Measurements from ENCODE around the gene CLOCK. TPM values are rescaled to one million over a fixed set of nuclear protein-coding genes. Genes with fewer than 3 reads are reported as not detected.

Gene CLOCK
- total RNA-seq, 3 donors from 2014 or later: 29.8 to 32.2 (median 30.2) TPM

DNA sequence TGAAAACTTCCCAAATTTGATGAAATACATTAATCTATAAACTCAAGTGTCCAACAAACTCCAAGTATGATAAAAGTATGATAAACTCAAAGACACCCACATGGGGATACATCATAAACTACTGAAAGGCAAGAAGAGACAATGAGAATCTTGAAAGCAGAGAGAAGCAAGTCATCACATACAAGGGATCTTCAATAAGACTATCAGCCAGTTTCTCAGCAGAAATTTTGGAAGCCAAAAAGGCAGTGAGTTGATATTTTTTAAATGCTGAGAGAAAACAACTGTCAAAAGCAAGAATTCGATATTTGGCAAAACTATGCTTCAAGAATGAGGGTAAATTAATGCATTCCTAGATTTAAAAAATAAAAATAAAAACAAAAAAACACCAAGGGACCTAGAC, 28.8 kb upstream of the CLOCK start:
- no peak for DNase-seq (ENCODE audit: low spot score in 2 of 2)
- peaks cover 8 to 21% of the 10 kb centered on the region in 2 donors for H3K9me3 ChIP-seq
- TF ChIP-seq POLR2A (IDR thresholded peaks at IDR 0.05) (no peak), POLR2AphosphoS5 (IDR thresholded peaks at IDR 0.05) (no peak)
- TF ChIP-seq, protein P1, sequence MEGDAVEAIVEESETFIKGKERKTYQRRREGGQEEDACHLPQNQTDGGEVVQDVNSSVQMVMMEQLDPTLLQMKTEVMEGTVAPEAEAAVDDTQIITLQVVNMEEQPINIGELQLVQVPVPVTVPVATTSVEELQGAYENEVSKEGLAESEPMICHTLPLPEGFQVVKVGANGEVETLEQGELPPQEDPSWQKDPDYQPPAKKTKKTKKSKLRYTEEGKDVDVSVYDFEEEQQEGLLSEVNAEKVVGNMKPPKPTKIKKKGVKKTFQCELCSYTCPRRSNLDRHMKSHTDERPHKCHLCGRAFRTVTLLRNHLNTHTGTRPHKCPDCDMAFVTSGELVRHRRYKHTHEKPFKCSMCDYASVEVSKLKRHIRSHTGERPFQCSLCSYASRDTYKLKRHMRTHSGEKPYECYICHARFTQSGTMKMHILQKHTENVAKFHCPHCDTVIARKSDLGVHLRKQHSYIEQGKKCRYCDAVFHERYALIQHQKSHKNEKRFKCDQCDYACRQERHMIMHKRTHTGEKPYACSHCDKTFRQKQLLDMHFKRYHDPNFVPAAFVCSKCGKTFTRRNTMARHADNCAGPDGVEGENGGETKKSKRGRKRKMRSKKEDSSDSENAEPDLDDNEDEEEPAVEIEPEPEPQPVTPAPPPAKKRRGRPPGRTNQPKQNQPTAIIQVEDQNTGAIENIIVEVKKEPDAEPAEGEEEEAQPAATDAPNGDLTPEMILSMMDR (IDR thresholded peaks at IDR 0.05): no peak
- H3K4me3 ChIP-seq: no peak overlapping the region
- no peaks in the 10 kb centered on the region for H3K27me3 ChIP-seq
- no peak overlapping the region for H3K27ac ChIP-seq
- intact Hi-C loops (cut with DNase I; ENCODE audit: low total_unique reads): no loop called here
- H3K36me3 ChIP-seq: no peaks in the 10 kb centered on the region
- no peaks in the 10 kb centered on the region for H3K4me1 ChIP-seq

DNA sequence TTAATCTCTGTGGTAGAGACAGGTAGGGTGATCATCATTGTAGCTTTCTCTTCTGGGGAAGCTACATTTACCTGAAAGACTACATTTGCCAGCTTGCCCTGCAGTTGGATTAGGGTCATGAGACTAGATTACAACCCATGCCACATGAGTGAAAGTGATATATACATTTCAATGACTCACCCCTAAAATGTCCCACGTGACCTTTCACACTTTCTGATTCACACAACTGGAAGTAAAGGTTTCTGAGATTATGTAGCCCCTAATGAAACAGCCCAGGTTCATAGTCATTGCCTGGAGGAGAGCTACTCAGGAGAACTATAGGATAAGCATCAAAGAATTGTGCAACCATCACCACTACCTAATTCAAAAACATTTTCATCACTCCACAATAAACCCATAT, 27.5 kb upstream of the CLOCK start:
- Histone ChIP-seq H3K4me3 (no peak overlapping the region), H3K27me3 (no peaks in the 10 kb centered on the region), H3K4me1 (no peaks in the 10 kb centered on the region), H3K36me3 (no peaks in the 10 kb centered on the region), H3K27ac (no peak overlapping the region), H3K9me3 (peaks cover 8 to 21% of the 10 kb centered on the region in 2 donors)
- TF ChIP-seq, protein P1 (IDR thresholded peaks at IDR 0.05): no peak
- no peak for TF ChIP-seq POLR2AphosphoS5 (IDR thresholded peaks at IDR 0.05)
- no peak for TF ChIP-seq POLR2A (IDR thresholded peaks at IDR 0.05)
- intact Hi-C loops (cut with DNase I; ENCODE audit: low total_unique reads): no loop called here
- DNase-seq (ENCODE audit: low spot score in 2 of 2): no peak

DNA sequence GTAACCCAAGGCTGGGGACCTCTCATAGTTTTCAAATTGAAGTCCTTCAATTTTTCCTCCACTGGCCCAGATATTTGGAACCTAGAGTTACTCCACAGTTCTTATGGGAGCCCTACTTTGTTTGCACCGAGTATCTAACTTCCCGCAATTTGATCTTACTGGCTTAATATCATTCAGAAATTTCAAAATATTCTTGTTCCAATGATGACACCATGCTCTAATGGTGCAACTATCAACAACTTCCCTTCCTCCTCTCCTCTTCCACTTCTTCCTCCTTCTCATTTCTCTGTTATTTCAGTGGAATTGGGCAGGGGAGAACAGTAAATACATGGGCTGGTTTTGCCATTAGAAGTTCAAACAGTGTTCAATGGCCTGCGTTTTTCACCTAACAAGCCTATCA, 25.1 kb upstream of the CLOCK start:
- Histone ChIP-seq H3K27ac (no peak overlapping the region), H3K36me3 (no peaks in the 10 kb centered on the region), H3K9me3 (peaks cover 5 to 15% of the 10 kb centered on the region in 2 donors), H3K4me1 (no peaks in the 10 kb centered on the region), H3K27me3 (no peaks in the 10 kb centered on the region), H3K4me3 (no peak overlapping the region)
- no peak for DNase-seq (ENCODE audit: low spot score in 2 of 2)
- intact Hi-C loops (cut with DNase I; ENCODE audit: low total_unique reads): no loop called here
- no peak for TF ChIP-seq POLR2AphosphoS5 (IDR thresholded peaks at IDR 0.05)
- TF ChIP-seq POLR2A (IDR thresholded peaks at IDR 0.05): no peak
- TF ChIP-seq, protein P1 (IDR thresholded peaks at IDR 0.05): no peak

GRCh38 chr4:55568905-55569504, 22.3 kb upstream of the CLOCK start:
- Histone ChIP-seq H3K36me3 (no peaks in the 10 kb centered on the region), H3K4me1 (no peaks in the 10 kb centered on the region), H3K4me3 (no peak overlapping the region), H3K27ac (no peak overlapping the region), H3K9me3 (no peaks in the 10 kb centered on the region), H3K27me3 (no peaks in the 10 kb centered on the region)
- DNase-seq (ENCODE audit: low spot score in 2 of 2): no peak
- TF ChIP-seq POLR2AphosphoS5 (IDR thresholded peaks at IDR 0.05): no peak
- intact Hi-C loops (cut with DNase I; ENCODE audit: low total_unique reads): no loop called here

- Histone ChIP-seq H3K27ac (no peak overlapping the region), H3K27me3 (no peaks in the 10 kb centered on the region), H3K9me3 (no peaks in the 10 kb centered on the region), H3K4me3 (no peak overlapping the region), H3K36me3 (no peaks in the 10 kb centered on the region), H3K4me1 (no peaks in the 10 kb centered on the region)
- TF ChIP-seq POLR2AphosphoS5 (IDR thresholded peaks at IDR 0.05) (no peak), POLR2A (IDR thresholded peaks at IDR 0.05) (no peak)
- TF ChIP-seq, protein P1 (IDR thresholded peaks at IDR 0.05): no peak
- DNase-seq (ENCODE audit: low spot score in 2 of 2): no peak
- intact Hi-C loops (cut with DNase I; ENCODE audit: low total_unique reads): no loop called here
Measured at GRCh38 chr4:55561889-55562288, 15.2 kb upstream of the CLOCK start.

DNA sequence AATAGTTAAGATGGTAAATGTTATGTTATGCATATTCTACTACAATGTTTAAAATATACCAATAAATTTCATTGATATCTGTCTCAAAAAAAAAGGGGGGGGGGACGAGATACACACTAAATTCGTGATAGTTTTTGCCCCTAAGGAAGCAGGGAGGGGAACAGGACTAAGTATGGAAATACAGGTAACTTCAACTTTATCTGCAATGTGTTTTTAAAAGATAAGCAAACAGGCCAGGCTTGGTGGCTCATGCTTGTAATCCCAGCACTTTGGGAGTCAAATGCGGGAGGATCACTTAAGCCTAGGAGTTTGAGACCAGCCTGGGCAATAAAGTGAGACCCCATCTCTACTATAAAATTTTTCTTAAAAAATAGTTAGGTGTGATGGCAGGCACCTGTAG, 13.4 kb upstream of the CLOCK start:
- Histone ChIP-seq H3K4me1 (no peaks in the 10 kb centered on the region), H3K27ac (no peak overlapping the region), H3K36me3 (no peaks in the 10 kb centered on the region), H3K4me3 (no peak overlapping the region), H3K27me3 (no peaks in the 10 kb centered on the region), H3K9me3 (no peaks in the 10 kb centered on the region)
- intact Hi-C loops (cut with DNase I; ENCODE audit: low total_unique reads): no loop called here
- TF ChIP-seq POLR2A (IDR thresholded peaks at IDR 0.05): no peak
- DNase-seq (ENCODE audit: low spot score in 2 of 2): no peak
